HG02678 (cell line): Measurements from ENCODE around the gene PNPLA5.
"Not testable (repeated sequence)": the region's sequence is repeated elsewhere in the genome, so short reads cannot be mapped to it uniquely, and the experiment has no call there.

Source experiments
- ATAC-seq: cut with Tn5 transposase; IDR thresholded peaks from one replicate; pipeline ENCODE4 v1.9.1; 2021; ENCODE audit warnings: mild to moderate bottlenecking, moderate library complexity; ENCODE audit not compliant: unreplicated experiment

PNPLA5 gene

DNA sequence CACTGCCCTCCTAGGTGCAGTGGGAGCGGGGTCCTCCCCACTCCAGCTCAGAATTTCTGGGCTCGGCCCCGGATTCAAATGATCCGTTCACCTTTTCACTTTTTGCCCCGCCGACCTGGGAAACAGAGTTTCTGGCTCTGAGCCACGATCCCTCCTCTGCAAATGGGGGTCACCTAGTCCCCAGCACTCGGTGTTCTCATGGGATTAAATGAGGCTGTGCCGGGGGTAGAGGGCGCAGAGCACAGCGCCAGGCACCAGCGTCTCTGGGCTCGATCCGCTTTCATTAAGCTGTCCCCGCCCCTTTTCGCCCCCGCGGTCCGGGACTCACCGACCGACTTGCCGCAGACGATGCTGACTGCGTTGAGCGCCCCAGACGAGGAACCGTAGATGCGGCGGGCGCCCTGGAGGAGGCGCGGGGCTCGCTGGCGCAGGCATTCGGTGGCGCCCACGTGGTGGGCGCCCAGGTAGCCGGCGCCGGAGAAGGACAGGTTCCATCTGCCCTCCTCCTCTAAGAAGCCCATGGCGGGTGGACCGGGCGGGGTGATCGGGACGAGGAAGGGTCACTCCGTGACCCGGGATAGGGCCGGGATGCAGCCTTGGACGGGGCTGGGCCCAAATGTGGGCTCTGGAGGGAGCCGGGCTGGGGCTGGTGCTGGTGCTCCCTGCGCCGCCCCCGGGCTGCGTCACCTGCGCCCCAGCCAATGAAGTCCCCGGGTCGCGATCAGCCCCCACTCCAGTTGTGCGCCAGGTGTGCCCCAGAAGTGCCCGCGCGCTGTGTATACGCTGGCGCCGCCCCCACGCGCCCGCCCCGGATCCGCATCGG is at the start of gene PNPLA5:
Gene PNPLA5, minus strand, starts transcription at position 654 of the 823 bp plus-strand sequence. Its CDS starts 133 bp downstream, at position 521.
- ATAC-seq, result no peak

- ATAC-seq, result no peak
Observed at GRCh38 chr22:43941449-43941848, 49.6 kb upstream of the PNPLA5 start.

DNA sequence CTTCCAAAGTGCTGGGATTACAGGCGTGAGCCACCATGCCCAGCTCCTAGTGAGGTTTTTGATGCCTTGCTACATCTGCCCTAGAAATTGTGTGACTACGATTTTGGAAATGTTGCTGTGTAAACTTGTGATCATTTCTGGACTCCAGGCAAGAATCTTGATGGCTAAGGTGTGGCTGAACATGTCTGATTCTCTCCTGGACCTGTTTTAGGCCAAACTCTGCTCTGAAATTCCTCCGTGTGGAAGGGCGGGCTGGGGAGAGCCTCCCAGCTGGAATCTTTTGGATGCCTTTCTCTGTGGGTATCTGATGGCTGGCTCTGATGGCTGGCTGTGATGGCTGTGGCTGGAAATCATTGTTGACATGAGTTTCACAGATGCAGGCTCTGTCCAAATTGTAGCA is 40.0 kb upstream of the PNPLA5 start:
- no peak for ATAC-seq

- no peak for ATAC-seq
Observed at GRCh38 chr22:43928908-43929307, 37.1 kb upstream of the PNPLA5 start.

- ATAC-seq, result no peak
Observed at GRCh38 chr22:43928468-43928867, 36.7 kb upstream of the PNPLA5 start.

- no peak for ATAC-seq
Observed at GRCh38 chr22:43926349-43926710, 34.5 kb upstream of the PNPLA5 start.

- ATAC-seq, result no peak
Observed at GRCh38 chr22:43925433-43926348, 33.9 kb upstream of the PNPLA5 start.

DNA sequence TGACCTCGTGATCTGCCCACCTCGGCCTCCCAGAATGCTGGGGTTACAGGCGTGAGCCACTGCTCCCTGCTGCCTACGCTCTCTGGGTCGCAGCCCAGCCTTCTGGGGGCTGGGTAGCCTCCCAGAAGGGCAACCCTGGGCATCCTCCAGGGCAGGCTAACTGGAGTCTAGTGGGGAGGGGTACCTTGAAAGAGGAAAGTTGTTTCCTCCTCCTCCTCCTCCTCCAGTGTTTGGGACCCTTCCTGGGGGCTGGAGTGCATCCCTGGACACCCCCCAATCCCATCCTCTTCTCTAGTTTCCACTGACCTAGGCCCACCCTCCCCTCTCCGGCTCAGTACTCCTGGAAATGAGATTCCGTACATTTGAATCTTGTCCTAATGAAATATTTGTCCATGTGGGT is 33.1 kb upstream of the PNPLA5 start:
- ATAC-seq, result no peak

- no peak for ATAC-seq
Observed at GRCh38 chr22:43923631-43924464, 32.0 kb upstream of the PNPLA5 start, which contains the start of gene PNPLA3. PNPLA3 (plus strand) TSS chr22:43923805; CDS start chr22:43923912, 107 bp downstream.

- ATAC-seq, result no peak
Observed at GRCh38 chr22:43923191-43923590, 31.4 kb upstream of the PNPLA5 start.

GRCh38 chr22:43922123-43922522 is 30.3 kb upstream of the PNPLA5 start:
- no peak for ATAC-seq

DNA sequence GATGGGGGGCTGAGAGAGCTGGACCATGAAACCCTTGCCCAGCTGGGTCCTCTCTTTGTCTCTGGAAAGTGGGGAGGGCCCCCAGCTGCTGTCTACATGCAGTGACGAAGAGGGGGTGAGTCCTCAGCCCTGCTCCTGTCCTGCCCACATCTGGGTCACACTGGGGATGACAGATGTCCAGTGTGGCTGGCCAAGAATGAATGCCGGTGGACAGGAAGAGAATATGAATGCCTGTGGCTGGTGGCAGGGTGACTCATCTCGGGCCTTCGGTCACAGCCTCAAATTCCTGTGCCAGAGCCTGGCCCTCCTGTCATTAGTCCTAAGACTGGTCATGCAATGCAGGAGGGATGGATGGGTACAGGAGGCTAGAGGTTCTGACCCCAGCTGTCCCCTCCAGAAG is 29.6 kb upstream of the PNPLA5 start:
- no peak for ATAC-seq

DNA sequence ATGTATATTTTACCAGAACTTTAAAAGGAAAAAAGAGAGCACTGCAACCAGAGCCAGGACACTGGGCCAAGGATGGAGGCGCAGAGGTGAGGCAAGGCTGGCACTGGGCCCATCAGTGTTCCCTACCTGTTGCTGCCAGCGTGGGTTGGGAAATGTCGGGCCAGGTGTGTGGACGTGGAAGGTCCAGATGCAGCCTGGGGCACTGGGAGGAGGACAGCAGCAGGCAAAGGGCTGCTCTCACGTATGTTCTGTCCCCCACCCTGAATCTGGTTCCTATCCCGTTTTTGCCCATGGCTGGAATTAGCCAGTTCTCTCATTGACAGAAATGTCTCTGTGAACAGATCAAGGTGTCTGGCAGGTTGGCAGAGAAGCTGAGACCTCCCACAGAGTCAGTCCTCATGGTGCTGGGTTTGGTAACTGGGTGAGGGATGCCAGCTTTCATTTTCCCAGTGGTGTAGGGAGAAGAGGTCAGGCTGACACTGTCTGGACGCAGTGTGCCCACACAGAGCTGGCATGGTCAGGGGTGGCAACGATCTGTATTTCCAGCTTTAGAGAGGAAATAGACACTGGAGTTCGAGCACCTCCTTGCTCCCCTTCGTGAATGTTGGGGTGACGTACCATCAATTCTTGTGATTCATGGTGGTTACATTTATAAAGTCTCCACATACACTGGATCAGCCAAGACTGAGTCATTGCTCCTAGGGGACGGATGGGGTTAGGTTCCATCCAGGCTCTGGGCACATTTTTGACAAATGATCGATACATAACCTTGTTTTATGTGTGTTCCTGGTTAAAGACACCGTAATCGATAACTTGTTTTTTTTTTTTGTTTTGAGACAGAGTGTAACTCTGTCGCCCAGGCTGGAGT is 27.5 kb upstream of the PNPLA5 start:
- no peak for ATAC-seq

GRCh38 chr22:43917521-43917920 is 25.7 kb upstream of the PNPLA5 start:
- ATAC-seq, result no peak

GRCh38 chr22:43911351-43911750 is 19.5 kb upstream of the PNPLA5 start:
- no peak for ATAC-seq

- no peak for ATAC-seq
Observed at GRCh38 chr22:43910178-43910695, 18.4 kb upstream of the PNPLA5 start.

DNA sequence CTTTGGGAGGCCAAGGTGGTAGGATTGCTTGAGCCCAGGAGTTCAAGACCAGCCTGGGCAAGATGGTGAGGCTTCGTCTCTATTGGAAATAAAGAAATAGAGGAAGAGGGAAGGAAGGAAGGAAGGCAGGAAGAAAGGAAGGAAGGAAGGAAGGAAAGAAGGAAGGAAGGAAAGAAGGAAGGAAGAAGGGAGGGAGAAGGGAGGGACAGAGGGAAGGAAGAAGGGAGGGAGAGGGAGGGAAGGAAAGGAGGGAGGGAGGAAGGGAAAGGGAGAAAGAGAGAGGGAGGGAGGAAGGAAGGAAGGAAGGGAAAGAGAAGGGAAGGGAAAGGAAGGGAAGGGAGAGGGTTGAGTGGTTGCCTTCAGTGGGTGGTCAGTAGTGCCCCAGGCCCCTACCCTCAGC is 17.9 kb upstream of the PNPLA5 start:
- ATAC-seq, result no peak

DNA sequence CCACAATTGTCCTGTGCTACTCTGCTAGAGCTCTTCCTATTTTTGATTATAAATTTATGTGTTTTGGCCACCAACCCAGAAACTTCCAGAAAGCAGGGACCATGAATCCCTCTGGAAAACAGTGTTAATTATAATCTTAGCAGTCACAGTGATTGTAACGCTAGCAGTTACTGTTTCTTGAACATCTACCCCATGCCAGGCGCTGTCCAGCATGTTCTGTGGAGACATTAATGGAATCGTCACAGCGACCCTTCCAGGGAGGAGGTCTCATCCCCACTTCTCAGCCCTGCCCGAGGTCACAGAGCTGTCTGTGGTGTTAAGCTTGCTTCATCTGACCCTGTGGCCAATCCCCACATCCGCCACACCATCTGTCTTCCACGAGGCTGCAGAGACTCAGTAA is 13.9 kb upstream of the PNPLA5 start:
- ATAC-seq, result no peak

- ATAC-seq, result not testable (repeated sequence)
Observed at GRCh38 chr22:43904412-43904811, 12.6 kb upstream of the PNPLA5 start.

GRCh38 chr22:43903033-43903432 is 11.2 kb upstream of the PNPLA5 start:
- not testable (repeated sequence) for ATAC-seq
